K562 (cell line): ENCODE data around the gene SNRPA. TPM values are rescaled to one million over a fixed set of nuclear protein-coding genes. Genes with fewer than 3 reads are reported as not detected.

ENCODE experiments used
- ATF6 ChIP-seq: sonication (generic); formaldehyde crosslinking; IDR thresholded peaks from 2 replicates; pipeline ENCODE4 v1.4.0; 2020; ENCODE audit warnings: mild to moderate bottlenecking, missing genetic modification reagents
- KLF10 ChIP-seq: fragments of 250-450 bp; sonication (Bioruptor Pico); IDR thresholded peaks from 2 replicates; pipeline ENCODE4 v1.6.1; 2021; ENCODE audit warnings: matching md5 sums
- NRF1 ChIP-seq, 2 experiments: fragments of 450-650 bp; IDR thresholded peaks in 1 of 2; conservative IDR thresholded peaks in 1 of 2; 2 replicates each; pipeline ENCODE4 v1.6.1; 2014; ENCODE audit warnings: mild to moderate bottlenecking in 2 of 2
- OTX1 ChIP-seq: fragments of 450-650 bp; formaldehyde crosslinking; IDR thresholded peaks from 2 replicates; pipeline ENCODE4 v1.4.0; 2022; ENCODE audit warnings: mild to moderate bottlenecking
- PHF20 ChIP-seq: fragments of 450-650 bp; IDR thresholded peaks from 2 replicates; pipeline ENCODE4 v1.6.1; 2018; ENCODE audit not compliant: partially characterized antibody
- PPARD ChIP-seq: fragments of 250-450 bp; sonication (Bioruptor Pico); IDR thresholded peaks from 2 replicates; pipeline ENCODE4 v1.8.0; 2022; ENCODE audit warnings: inconsistent platforms, mild to moderate bottlenecking, moderate library complexity
- PTTG1 ChIP-seq: fragments of 450-650 bp; IDR thresholded peaks from 2 replicates; pipeline ENCODE4 v1.6.1; 2016; ENCODE audit warnings: low read depth, mild to moderate bottlenecking, missing genetic modification characterization, missing compliant biosample characterization
- RFX1 ChIP-seq: fragments of 450-650 bp; IDR thresholded peaks from 2 replicates; pipeline ENCODE4 v1.6.1; 2016; ENCODE audit warnings: mild to moderate bottlenecking, moderate library complexity
- SRSF3 ChIP-seq: fragments of 200-400 bp; formaldehyde crosslinking; IDR thresholded peaks from 2 replicates; pipeline ENCODE4 v1.6.1; 2016; ENCODE audit warnings: mild to moderate bottlenecking, low read length, moderate library complexity; ENCODE audit not compliant: insufficient read depth
- TAF15 ChIP-seq: fragments of 200-400 bp; formaldehyde crosslinking; IDR thresholded peaks from 2 replicates; pipeline ENCODE4 v1.6.1; 2017; ENCODE audit warnings: mild to moderate bottlenecking, low read depth, low read length, moderate library complexity
- USF2 ChIP-seq: sonication (generic); formaldehyde crosslinking; IDR thresholded peaks from 2 replicates; pipeline ENCODE4 v1.5.0; 2020; ENCODE audit warnings: missing genetic modification reagents
- YBX1 ChIP-seq: fragments of 450-650 bp; IDR thresholded peaks from 2 replicates; pipeline ENCODE4 v1.7.1; 2016; ENCODE audit warnings: mild to moderate bottlenecking
- ZNF316 ChIP-seq: fragments of 450-650 bp; IDR thresholded peaks from 2 replicates; pipeline ENCODE4 v1.6.1; 2016
- ZNF318 ChIP-seq, 2 experiments: fragments of 450-650 bp; IDR thresholded peaks; 2 replicates each; pipeline ENCODE4 v1.6.1; 2016; ENCODE audit warnings: mild to moderate bottlenecking in 2 of 2, borderline replicate concordance in 1 of 2, low read depth in 1 of 2, moderate library complexity in 1 of 2
- ZNF79 ChIP-seq: fragments of 250-450 bp; sonication (Bioruptor Pico); IDR thresholded peaks from 2 replicates; pipeline ENCODE4 v1.4.0; 2020; ENCODE audit warnings: low read depth, mild to moderate bottlenecking, moderate library complexity
- polyA plus RNA-seq, 8 experiments: library from polyadenylated mRNA; depleted of rRNA in 4 of 8; stranded (reverse) in 5 of 8; unstranded in 3 of 8; fragments of >200 nt; fragmentation: Nextera tagmentation in 2 of 8; fragmentation: Illumina TruSeq in 1 of 8; extraction: Ambion mirVana in 2 of 8; extraction: Trizol in 1 of 8; gene quantifications; 2 replicates each; pipeline versions ENCODE4 v1.2.1 to v1.2.3, GENCODE V29; 2011 to 2014; ENCODE audit warnings: inconsistent platforms in 1 of 8, missing spikeins in 1 of 8
- total RNA-seq, 7 experiments: library from RNA; depleted of rRNA in 6 of 7; stranded (reverse); fragments of >200 nt in 6 of 7; fragmentation: Illumina TruSeq in 2 of 7; extraction: Trizol in 2 of 7; gene quantifications; 2 replicates each; pipeline versions ENCODE4 v1.2.1 to v1.2.3, GENCODE V29; 2011 to 2021; ENCODE audit warnings: low replicate concordance in 1 of 7

The SNRPA gene
- total and polyA plus RNA-seq, 9 of the 15 experiments (the other 6 are each of a cell fraction or from before 2014, with no cell fraction given): 16.3 to 311 (median 193) TPM

GRCh38 chr19:40777937-40778705 lies 27.1 kb downstream of the SNRPA start, which contains the start of gene RAB4B (continued):
- TF ChIP-seq PHF20 (peak; percentile 94), ZNF316 (no peak), RFX1 (no peak; the same call in 1 of the 2 replicates), SRSF3 (no peak), ZNF79 (CRISPR knock-in tag) (no peak), NRF1 (conservative IDR thresholded peaks at IDR 0.05 in 1 of 2, IDR thresholded peaks at IDR 0.05 in 1 of 2) (peak; percentile 74 to 80), OTX1 (CRISPR knock-in tag) (0 out of 2 replicates have a peak, but pooled peaks have one; percentile 15), PTTG1 (tag) (no peak), USF2 (CRISPR knock-in tag) (no peak), KLF10 (CRISPR knock-in tag) (no peak), ATF6 (CRISPR knock-in tag) (peak; percentile 89; the same call in 1 of the 2 replicates), PPARD (CRISPR knock-in tag) (no peak), ZNF318 (IDR thresholded peaks at IDR 0.05; ENCODE audit: borderline replicate concordance in 1 of 2, low read depth in 1 of 2) (no peak), TAF15 (no peak), YBX1 (no peak)
